Stomach (tissue), 9 donors: ENCODE data around the gene IQCN. TPM values are rescaled to one million over a fixed set of nuclear protein-coding genes. Genes with fewer than 3 reads are reported as not detected.
A peak's percentile ranks its signal among the peaks of the same experiment; 100 is the strongest.

Source experiments
- DNase-seq, 2 donors: peaks; one replicate each; pipeline versions ENCODE4 v3.0.0 to v3.0.0-alpha.2; 2013 to 2019
- H3K27ac ChIP-seq, 5 donors: fragments of 200-600 bp in 4 of 5; sonication (generic) in 4 of 5; one replicate each; pipeline ENCODE4 v1.5.1; 2013 to 2019; ENCODE audit warnings: mild to moderate bottlenecking in 1 of 5, moderate library complexity in 1 of 5
- H3K27me3 ChIP-seq, 3 donors: fragments of 200-600 bp; sonication (generic); one replicate each; pipeline ENCODE4 v1.5.1; 2017 to 2019; ENCODE audit warnings: mixed run types in 1 of 3
- H3K36me3 ChIP-seq, 4 donors: fragments of 200-600 bp; sonication (generic); 1 replicate in 3 of 4; 2 replicates in 1 of 4; pipeline ENCODE4 v1.5.1; 2016 to 2019
- H3K4me1 ChIP-seq, 4 donors: fragments of 200-600 bp; sonication (generic); one replicate each; pipeline ENCODE4 v1.5.1; 2016 to 2019
- H3K4me3 ChIP-seq, 4 donors: fragments of 200-600 bp; sonication (generic) in 3 of 4; one replicate each; pipeline ENCODE4 v1.5.1; 2016 to 2019; ENCODE audit warnings: mild to moderate bottlenecking in 1 of 4
- H3K9me3 ChIP-seq, 4 donors: fragments of 200-600 bp; sonication (generic); one replicate each; pipeline ENCODE4 v1.5.1; 2016 to 2019
- EP300 ChIP-seq: sonication (generic); formaldehyde crosslinking; IDR thresholded peaks from one replicate; pipeline ENCODE4 v1.6.1; 2017; ENCODE audit warnings: antibody characterized with exemption
- POLR2A ChIP-seq, 4 donors: fragments of 450-650 bp; IDR thresholded peaks; one replicate each; pipeline ENCODE4 v1.6.1; 2016; ENCODE audit warnings: antibody characterized with exemption in 4 of 4, control low read depth in 2 of 4, mild to moderate bottlenecking in 1 of 4, moderate library complexity in 1 of 4
- POLR2AphosphoS5 ChIP-seq, 3 donors: sonication (generic); formaldehyde crosslinking; IDR thresholded peaks; one replicate each; pipeline ENCODE4 v1.6.1; 2016; ENCODE audit warnings: antibody characterized with exemption in 3 of 3
- WGBS, 5 donors: extraction: QIAGEN DNeasy Blood & Tissue Kit in 3 of 5; methylation state at CpG; one replicate each; pipeline versions ENCODE4 v1.1.5 to v1.1.7; 2013 to 2018; 5-methylcytosine and 5-hydroxymethylcytosine counted together
- intact Hi-C: fragments of 100-400 bp; cut with DNase I; formaldehyde crosslinking; loops from one replicate; pipeline ENCODE4 v1.15.1; 2023; ENCODE audit warnings: low total_unique reads
- polyA plus RNA-seq, 3 donors: library from polyadenylated mRNA; stranded (reverse); fragments of 200-250 nt; gene quantifications; one replicate each; pipeline ENCODE4 v1.2.3, GENCODE V29; 2013
- total RNA-seq, 5 donors: library from RNA; depleted of rRNA; stranded (reverse); fragments of >200 nt; gene quantifications; one replicate each; pipeline versions ENCODE4 v1.1.0 to v1.2.3, GENCODE V29; 2014 to 2016
- TF ChIP-seq, protein P1 (sequence below), 7 experiments: fragments of 450-650 bp in 4 of 7; fragments of 200-600 bp in 3 of 7; sonication (generic) in 3 of 7; IDR thresholded peaks; one replicate each; pipeline ENCODE4 v1.5.1; 2016 to 2019; ENCODE audit warnings: antibody characterized with exemption in 7 of 7, control low read depth in 2 of 7, mild to moderate bottlenecking in 1 of 7
- donor health status: healthy with polysubstance abuse.
- donor health status: Bipolar disorder and iron deficiency.
- donor health status: healthy.

IQCN gene
- total and polyA plus RNA-seq, 8 donors = 1.4 to 35.7 (median 2.7) TPM; not detected in 1

DNA sequence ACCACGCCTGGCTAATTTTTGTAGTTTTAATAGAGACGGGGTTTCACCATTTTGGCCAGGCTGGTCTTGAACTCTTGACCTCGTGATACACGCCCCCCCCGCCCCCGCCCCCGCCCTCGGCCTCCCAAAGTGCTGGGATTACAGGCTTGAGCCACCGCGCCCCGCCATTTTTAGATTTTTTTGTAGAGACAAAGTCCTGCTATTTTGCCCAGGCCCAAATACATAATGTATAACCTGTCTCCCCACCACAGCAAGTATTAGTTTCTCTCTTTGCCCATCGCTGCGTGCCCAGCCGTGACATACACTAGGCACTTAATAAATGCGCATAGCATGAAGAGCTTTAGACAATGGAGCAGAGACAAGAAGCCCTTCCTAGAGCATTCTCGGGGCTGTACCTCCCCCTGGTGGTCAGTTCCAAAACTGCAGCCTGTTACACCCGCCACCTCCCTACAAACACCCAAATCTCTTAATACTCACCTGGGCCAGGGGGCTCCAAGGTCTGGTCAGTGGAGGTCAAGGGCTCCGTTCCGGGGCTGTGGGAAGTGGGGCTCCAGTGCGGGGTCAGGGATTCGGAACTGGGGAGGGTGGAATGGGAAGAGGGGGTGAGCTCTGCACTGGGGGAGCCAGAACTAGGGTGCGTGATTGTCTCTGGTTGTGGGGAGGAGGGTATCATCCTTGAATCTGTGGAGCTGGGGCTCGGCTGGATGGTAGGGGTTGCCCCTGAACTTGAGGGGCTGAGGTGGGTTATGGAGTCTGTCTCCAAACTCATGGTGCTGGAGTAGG is 22.5 kb downstream of the IQCN start:
- Histone ChIP-seq H3K4me1 (peaks cover 0 to 20% (median 9%) of the 10 kb centered on the region in 4 donors), H3K9me3 (no peaks in the 10 kb centered on the region), H3K27ac (no peak overlapping the region), H3K27me3 (peaks cover 0 to 24% (median 0%) of the 10 kb centered on the region in 3 donors), H3K36me3 (peaks cover 0 to 2% (median 0%) of the 10 kb centered on the region in 4 donors), H3K4me3 (no peak overlapping the region)
- TF ChIP-seq, protein P1, sequence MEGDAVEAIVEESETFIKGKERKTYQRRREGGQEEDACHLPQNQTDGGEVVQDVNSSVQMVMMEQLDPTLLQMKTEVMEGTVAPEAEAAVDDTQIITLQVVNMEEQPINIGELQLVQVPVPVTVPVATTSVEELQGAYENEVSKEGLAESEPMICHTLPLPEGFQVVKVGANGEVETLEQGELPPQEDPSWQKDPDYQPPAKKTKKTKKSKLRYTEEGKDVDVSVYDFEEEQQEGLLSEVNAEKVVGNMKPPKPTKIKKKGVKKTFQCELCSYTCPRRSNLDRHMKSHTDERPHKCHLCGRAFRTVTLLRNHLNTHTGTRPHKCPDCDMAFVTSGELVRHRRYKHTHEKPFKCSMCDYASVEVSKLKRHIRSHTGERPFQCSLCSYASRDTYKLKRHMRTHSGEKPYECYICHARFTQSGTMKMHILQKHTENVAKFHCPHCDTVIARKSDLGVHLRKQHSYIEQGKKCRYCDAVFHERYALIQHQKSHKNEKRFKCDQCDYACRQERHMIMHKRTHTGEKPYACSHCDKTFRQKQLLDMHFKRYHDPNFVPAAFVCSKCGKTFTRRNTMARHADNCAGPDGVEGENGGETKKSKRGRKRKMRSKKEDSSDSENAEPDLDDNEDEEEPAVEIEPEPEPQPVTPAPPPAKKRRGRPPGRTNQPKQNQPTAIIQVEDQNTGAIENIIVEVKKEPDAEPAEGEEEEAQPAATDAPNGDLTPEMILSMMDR (IDR thresholded peaks at IDR 0.05) = peak in 6 of 7 experiments; percentile 73 to 98 (median 96)
- TF ChIP-seq POLR2A (IDR thresholded peaks at IDR 0.05) = no peak
- peak; percentile 86 to 89 for DNase-seq
- intact Hi-C loops = loop anchor here (5.0 kb wide), 2 partner anchors 39 to 139 kb away; no protein-coding TSS in a partner anchor
- WGBS, 5 donors = 15 to 24% (median 20%) methylated on average over 21 to 23 of the region's 23 CpGs

DNA sequence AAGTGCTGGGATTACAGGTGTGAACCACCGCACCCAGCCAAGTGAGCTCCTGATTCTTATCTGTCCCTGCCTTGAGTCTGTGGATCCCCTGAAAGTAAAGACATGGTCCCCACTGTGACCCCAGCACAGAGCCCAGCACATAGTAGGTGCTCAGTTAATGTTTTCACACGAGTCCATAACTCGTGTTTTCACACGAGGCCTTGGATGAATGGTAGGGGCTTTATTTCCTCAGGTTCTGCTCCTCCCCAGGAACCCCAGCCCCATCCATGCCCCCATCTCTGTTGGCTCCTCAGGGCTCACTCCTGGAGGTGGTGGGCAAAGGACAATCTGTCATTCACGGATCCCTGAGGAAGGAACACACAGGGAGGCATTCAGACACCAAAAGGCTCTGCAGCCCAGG is 24.4 kb downstream of the IQCN start:
- H3K36me3 ChIP-seq = no peaks in the 10 kb centered on the region
- no peak overlapping the region for H3K27ac ChIP-seq
- TF ChIP-seq EP300 (no peak), POLR2A (IDR thresholded peaks at IDR 0.05) (no peak), POLR2AphosphoS5 (IDR thresholded peaks at IDR 0.05) (no peak)
- TF ChIP-seq, protein P1 (IDR thresholded peaks at IDR 0.05) = no peak
- H3K27me3 ChIP-seq = peaks cover 0 to 13% (median 0%) of the 10 kb centered on the region in 3 donors
- intact Hi-C loops = loop anchor here (5.0 kb wide), 2 partner anchors 38 to 138 kb away; no protein-coding TSS in a partner anchor
- DNase-seq = no peak
- peaks cover 0 to 10% (median 6%) of the 10 kb centered on the region in 4 donors for H3K4me1 ChIP-seq
- H3K9me3 ChIP-seq = no peaks in the 10 kb centered on the region
- 83 to 96% (median 93%) methylated on average over 4 to 5 of the region's 5 CpGs for WGBS, 5 donors
- H3K4me3 ChIP-seq = no peak overlapping the region

DNA sequence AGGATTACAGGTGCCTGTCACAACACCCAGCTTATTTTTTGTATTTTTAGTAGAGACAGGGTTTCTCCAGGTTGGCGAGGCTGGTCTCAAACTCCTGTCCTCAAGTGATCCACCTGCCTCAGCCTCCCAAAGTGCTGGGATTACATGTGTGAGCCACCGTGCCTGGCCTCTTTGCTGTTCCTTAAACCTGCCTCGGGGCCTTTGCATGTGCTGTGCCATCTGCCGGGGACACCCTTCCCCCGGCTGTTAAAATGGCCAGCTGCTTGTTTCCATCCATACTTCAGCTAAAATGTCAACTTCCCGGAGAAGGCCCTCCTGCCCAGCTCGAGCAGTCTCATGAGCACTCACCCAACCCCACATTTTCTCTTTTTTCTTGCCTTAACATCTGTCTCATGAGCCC is 29.0 kb downstream of the IQCN start:
- intact Hi-C loops = no loop called here
- DNase-seq = no peak
- Histone ChIP-seq H3K27ac (no peak overlapping the region), H3K36me3 (no peaks in the 10 kb centered on the region), H3K4me3 (no peak overlapping the region), H3K27me3 (peaks cover 0 to 7% (median 0%) of the 10 kb centered on the region in 3 donors), H3K4me1 (peaks cover 0 to 4% (median 0%) of the 10 kb centered on the region in 4 donors), H3K9me3 (no peaks in the 10 kb centered on the region)
- TF ChIP-seq POLR2AphosphoS5 (IDR thresholded peaks at IDR 0.05) (no peak), EP300 (no peak), POLR2A (IDR thresholded peaks at IDR 0.05) (no peak)
- TF ChIP-seq, protein P1 (IDR thresholded peaks at IDR 0.05) = no peak
- WGBS, 5 donors = 66 to 76% (median 71%) methylated on average over 7 of the region's 7 CpGs

DNA sequence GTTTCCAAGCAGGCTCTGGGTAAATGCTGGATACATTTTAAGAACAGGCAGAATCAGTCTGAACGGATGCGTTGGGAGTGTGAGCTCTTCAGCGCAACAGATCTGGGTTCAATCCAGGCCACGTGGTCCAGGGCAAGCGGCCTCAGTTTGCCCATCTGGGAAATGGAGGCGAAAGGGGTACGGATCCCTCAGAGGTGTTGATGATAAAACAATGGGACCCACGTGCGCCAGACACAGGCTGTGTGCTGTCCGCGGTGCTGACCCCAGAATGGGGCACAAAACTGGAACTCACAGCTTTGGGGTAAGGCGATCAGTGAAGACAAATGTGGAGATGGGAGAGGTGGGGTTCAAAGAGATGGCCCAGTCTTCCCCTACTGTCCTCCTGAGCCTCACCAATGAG is 34.9 kb downstream of the IQCN start:
- H3K27ac ChIP-seq = no peak overlapping the region
- no peaks in the 10 kb centered on the region for H3K9me3 ChIP-seq
- intact Hi-C loops = no loop called here
- no peak for TF ChIP-seq EP300
- TF ChIP-seq POLR2AphosphoS5 (IDR thresholded peaks at IDR 0.05) = no peak
- TF ChIP-seq POLR2A (IDR thresholded peaks at IDR 0.05) = no peak
- TF ChIP-seq, protein P1 (IDR thresholded peaks at IDR 0.05) = no peak
- no peak for DNase-seq
- no peaks in the 10 kb centered on the region for H3K36me3 ChIP-seq
- H3K4me3 ChIP-seq = no peak overlapping the region
- peaks cover 0 to 52% (median 9%) of the 10 kb centered on the region in 3 donors for H3K27me3 ChIP-seq
- no peaks in the 10 kb centered on the region for H3K4me1 ChIP-seq
- WGBS, 5 donors = 32 to 36% (median 35%) methylated on average over 12 of the region's 12 CpGs
